K562 (cell line): ENCODE data around the gene KCNC3. TPM values are rescaled to one million over a fixed set of nuclear protein-coding genes. Genes with fewer than 3 reads are reported as not detected.
A peak's percentile ranks its signal among the peaks of the same experiment; 100 is the strongest.

Experiments used
- ARNT ChIP-seq, 2 experiments: fragments of 450-650 bp; IDR thresholded peaks; 2 replicates each; pipeline ENCODE4 v1.6.1; 2016; ENCODE audit warnings: mild to moderate bottlenecking in 1 of 2
- CBX2 ChIP-seq: fragments of 200-600 bp; sonication (generic); IDR thresholded peaks from one replicate; pipeline ENCODE4 v1.6.1; 2012; ENCODE audit warnings: mild to moderate bottlenecking, low read length, inconsistent platforms; ENCODE audit not compliant: insufficient read depth, poor library complexity, severe bottlenecking
- DLX4 ChIP-seq: fragments of 250-450 bp; sonication (Bioruptor Pico); IDR thresholded peaks from 2 replicates; pipeline ENCODE4 v1.6.1; 2021; ENCODE audit warnings: mild to moderate bottlenecking
- E2F6 ChIP-seq, 2 experiments: IDR thresholded peaks; 2 replicates each; pipeline ENCODE4 v1.6.1; 2011; ENCODE audit warnings: borderline replicate concordance in 1 of 2, control low read depth in 1 of 2, low read depth in 1 of 2, low read length in 1 of 2, mild to moderate bottlenecking in 1 of 2, mixed read lengths in 1 of 2, moderate library complexity in 1 of 2; ENCODE audit not compliant: insufficient read depth in 1 of 2, insufficient read length in 1 of 2, poor library complexity in 1 of 2, severe bottlenecking in 1 of 2; ENCODE audit errors: extremely low read depth in 1 of 2
- ETS1 ChIP-seq: conservative IDR thresholded peaks from 2 replicates; pipeline ENCODE4 v1.6.1; 2011; ENCODE audit warnings: low read depth, mild to moderate bottlenecking, low read length; ENCODE audit not compliant: control insufficient read depth
- FOXA1 ChIP-seq: fragments of 450-650 bp; IDR thresholded peaks from 2 replicates; pipeline ENCODE4 v1.6.1; 2016; ENCODE audit warnings: mild to moderate bottlenecking, borderline replicate concordance
- MTA1 ChIP-seq: fragments of 450-650 bp; IDR thresholded peaks from 2 replicates; pipeline ENCODE4 v1.6.1; 2017; ENCODE audit warnings: borderline replicate concordance
- NR1H2 ChIP-seq: sonication (generic); formaldehyde crosslinking; IDR thresholded peaks from 2 replicates; pipeline ENCODE4 v1.4.0; 2020; ENCODE audit warnings: mild to moderate bottlenecking, missing genetic modification reagents
- SMC3 ChIP-seq: conservative IDR thresholded peaks from 2 replicates; pipeline ENCODE4 v1.6.1; 2011; ENCODE audit warnings: low read depth, low read length, improper control_type of control experiment; ENCODE audit not compliant: insufficient read depth
- TOE1 ChIP-seq, 2 experiments: fragments of 450-650 bp in 1 of 2; sonication (generic) in 1 of 2; formaldehyde crosslinking in 1 of 2; IDR thresholded peaks; 2 replicates each; pipeline versions ENCODE4 v1.7.1 to v1.8.0; 2016 to 2022; ENCODE audit warnings: borderline replicate concordance in 2 of 2, mild to moderate bottlenecking in 2 of 2, antibody characterized with exemption in 1 of 2, inconsistent platforms in 1 of 2, low read depth in 1 of 2, missing genetic modification reagents in 1 of 2, moderate library complexity in 1 of 2
- TRIM28 ChIP-seq: fragments of 450-650 bp; IDR thresholded peaks from 2 replicates; pipeline ENCODE4 v1.6.1; 2017
- ZBTB33 ChIP-seq: sonication (generic); formaldehyde crosslinking; IDR thresholded peaks from 2 replicates; pipeline ENCODE4 v1.8.1; 2023; ENCODE audit warnings: mild to moderate bottlenecking, missing genetic modification reagents
- ZNF445 ChIP-seq: fragments of 250-450 bp; sonication (Bioruptor Pico); IDR thresholded peaks from 2 replicates; pipeline ENCODE4 v1.4.0; 2020; ENCODE audit warnings: low read depth, mild to moderate bottlenecking, moderate library complexity
- ZNF592 ChIP-seq: fragments of 450-650 bp; IDR thresholded peaks from 2 replicates; pipeline ENCODE4 v1.6.1; 2017; ENCODE audit warnings: antibody characterized with exemption, mild to moderate bottlenecking
- polyA plus RNA-seq, 8 experiments: library from polyadenylated mRNA; depleted of rRNA in 4 of 8; stranded (reverse) in 5 of 8; unstranded in 3 of 8; fragments of >200 nt; fragmentation: Nextera tagmentation in 2 of 8; fragmentation: Illumina TruSeq in 1 of 8; extraction: Ambion mirVana in 2 of 8; extraction: Trizol in 1 of 8; gene quantifications; 2 replicates each; pipeline versions ENCODE4 v1.2.1 to v1.2.3, GENCODE V29; 2011 to 2014; ENCODE audit warnings: inconsistent platforms in 1 of 8, missing spikeins in 1 of 8
- total RNA-seq, 7 experiments: library from RNA; depleted of rRNA in 6 of 7; stranded (reverse); fragments of >200 nt in 6 of 7; fragmentation: Illumina TruSeq in 2 of 7; extraction: Trizol in 2 of 7; gene quantifications; 2 replicates each; pipeline versions ENCODE4 v1.2.1 to v1.2.3, GENCODE V29; 2011 to 2021; ENCODE audit warnings: low replicate concordance in 1 of 7

KCNC3 gene
- total and polyA plus RNA-seq, 9 of the 15 experiments (the other 6 are each of a cell fraction or from before 2014, with no cell fraction given), result 0.03 to 26.2 (median 2.0) TPM

- TF ChIP-seq FOXA1 (no peak), CBX2 (no peak), ETS1 (no peak), ZBTB33 (CRISPR knock-in tag) (no peak), SMC3 (no peak), TOE1 (IDR thresholded peaks at IDR 0.05; ENCODE audit: borderline replicate concordance) (no peak; the same call in 1 of the 2 replicates), TOE1 (CRISPR knock-in tag; IDR thresholded peaks at IDR 0.05; ENCODE audit: borderline replicate concordance, low read depth) (no peak), NR1H2 (CRISPR knock-in tag) (no peak), DLX4 (CRISPR knock-in tag) (no peak), E2F6 (IDR thresholded peaks at IDR 0.05; ENCODE audit: borderline replicate concordance in 1 of 2, extremely low read depth in 1 of 2, insufficient read depth in 1 of 2, insufficient read length in 1 of 2, low read depth in 1 of 2, low read length in 1 of 2, poor library complexity in 1 of 2, severe bottlenecking in 1 of 2) (peak; percentile 71 to 85), ZNF445 (CRISPR knock-in tag) (no peak), MTA1 (peak; percentile 36; the same call in 1 of the 2 replicates), TRIM28 (no peak), ZNF592 (no peak), ARNT (IDR thresholded peaks at IDR 0.05) (peak in 1 of 2 experiments; percentile 73; a peak in 1 of 4 replicates)
Observed at GRCh38 chr19:50329146-50329925, at the start of gene KCNC3 (continued).
